Measurements from ENCODE around the gene RNU6-1. TPM values are rescaled to one million over a fixed set of nuclear protein-coding genes. Genes with fewer than 3 reads are reported as not detected.

RNU6-1 gene
- total RNA-seq, 1 donor from 2014 or later: not detected

- H3K27ac ChIP-seq: no peak overlapping the region
- intact Hi-C loops (cut with DNase I): no loop called here
- no peaks in the 10 kb centered on the region for H3K9me3 ChIP-seq
- TF ChIP-seq CTCF (IDR thresholded peaks at IDR 0.05): no peak
- H3K4me3 ChIP-seq: no peak overlapping the region
- no peaks in the 10 kb centered on the region for H3K27me3 ChIP-seq
- no peaks in the 10 kb centered on the region for H3K4me1 ChIP-seq
- DNase-seq (ENCODE audit: low spot score in 2 of 2): no peak
- H3K36me3 ChIP-seq: no peaks in the 10 kb centered on the region
Measured at GRCh38 chr15:67857220-67857619, 17.4 kb upstream of the RNU6-1 start.

DNA sequence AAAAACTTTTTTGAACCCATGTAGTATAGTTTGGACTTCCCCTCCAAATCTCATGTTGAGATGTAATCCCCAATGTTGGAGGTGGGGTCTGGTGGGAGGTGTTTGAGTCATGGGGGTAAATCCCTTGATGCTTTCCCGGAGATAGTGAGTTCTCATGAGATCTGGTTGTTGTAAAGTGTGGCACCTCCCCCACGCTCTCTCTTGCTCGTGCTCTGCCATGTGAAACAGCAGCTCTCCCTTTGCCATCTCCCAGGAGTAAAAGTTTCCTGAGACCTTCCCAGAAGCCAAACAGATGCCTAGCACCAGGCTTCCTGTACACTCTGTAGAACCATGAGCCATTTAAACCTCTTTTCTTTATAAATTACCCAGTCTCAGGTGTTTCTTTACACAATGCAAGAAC lies 16.0 kb upstream of the RNU6-1 start:
- DNase-seq (ENCODE audit: low spot score in 2 of 2): no peak
- TF ChIP-seq CTCF (IDR thresholded peaks at IDR 0.05): no peak
- no peaks in the 10 kb centered on the region for H3K27me3 ChIP-seq
- H3K9me3 ChIP-seq: no peaks in the 10 kb centered on the region
- no peaks in the 10 kb centered on the region for H3K4me1 ChIP-seq
- H3K36me3 ChIP-seq: no peaks in the 10 kb centered on the region
- no peak overlapping the region for H3K4me3 ChIP-seq
- no peak overlapping the region for H3K27ac ChIP-seq
- intact Hi-C loops (cut with DNase I): no loop called here

GRCh38 chr15:67854358-67854757 lies 14.5 kb upstream of the RNU6-1 start:
- H3K4me3 ChIP-seq: no peak overlapping the region
- no peaks in the 10 kb centered on the region for H3K27me3 ChIP-seq
- DNase-seq (ENCODE audit: low spot score in 2 of 2): no peak
- H3K9me3 ChIP-seq: no peaks in the 10 kb centered on the region
- TF ChIP-seq CTCF (IDR thresholded peaks at IDR 0.05): no peak
- intact Hi-C loops (cut with DNase I): no loop called here
- H3K27ac ChIP-seq: no peak overlapping the region
- no peaks in the 10 kb centered on the region for H3K4me1 ChIP-seq
- no peaks in the 10 kb centered on the region for H3K36me3 ChIP-seq

GRCh38 chr15:67853454-67853853 lies 13.6 kb upstream of the RNU6-1 start:
- intact Hi-C loops (cut with DNase I): no loop called here
- Histone ChIP-seq H3K9me3 (no peaks in the 10 kb centered on the region), H3K27ac (no peak overlapping the region), H3K27me3 (no peaks in the 10 kb centered on the region), H3K36me3 (no peaks in the 10 kb centered on the region), H3K4me3 (no peak overlapping the region), H3K4me1 (no peaks in the 10 kb centered on the region)
- TF ChIP-seq CTCF (IDR thresholded peaks at IDR 0.05): no peak
- no peak for DNase-seq (ENCODE audit: low spot score in 2 of 2)

GRCh38 chr15:67852418-67852817 lies 12.6 kb upstream of the RNU6-1 start:
- Histone ChIP-seq H3K4me1 (no peaks in the 10 kb centered on the region), H3K36me3 (no peaks in the 10 kb centered on the region), H3K9me3 (no peaks in the 10 kb centered on the region), H3K27ac (no peak overlapping the region), H3K27me3 (no peaks in the 10 kb centered on the region), H3K4me3 (no peak overlapping the region)
- TF ChIP-seq CTCF (IDR thresholded peaks at IDR 0.05): no peak
- DNase-seq (ENCODE audit: low spot score in 2 of 2): no peak
- intact Hi-C loops (cut with DNase I): no loop called here

DNA sequence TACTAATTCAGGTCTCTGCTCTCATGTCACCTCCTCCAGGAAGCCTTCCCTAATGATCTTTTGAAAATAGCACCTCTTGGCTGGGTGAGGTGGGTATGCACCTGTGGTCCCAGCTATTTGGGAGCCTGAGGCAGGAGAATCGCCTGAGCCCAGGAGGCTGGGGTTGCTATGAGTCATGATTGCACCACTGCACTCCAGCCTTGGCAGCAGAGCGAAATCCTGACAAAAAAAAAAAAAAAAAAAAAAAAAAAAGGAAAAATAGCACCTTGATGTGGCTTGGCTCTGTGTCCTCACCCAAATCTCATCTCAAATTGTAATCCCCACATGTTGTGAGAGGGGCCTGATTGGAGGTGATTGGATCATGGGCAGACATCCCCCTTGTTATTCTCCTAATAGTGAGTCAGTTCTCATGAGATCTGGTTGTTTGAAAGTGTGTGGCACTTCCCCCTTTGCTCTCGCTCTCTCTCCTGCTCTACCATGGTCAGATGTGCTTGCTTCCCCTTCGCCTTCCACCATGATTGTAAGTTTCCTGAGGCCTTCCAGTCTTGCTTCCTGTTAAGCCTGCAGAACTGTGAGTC lies 11.2 kb upstream of the RNU6-1 start:
- H3K36me3 ChIP-seq: no peaks in the 10 kb centered on the region
- H3K4me3 ChIP-seq: no peak overlapping the region
- H3K27me3 ChIP-seq: no peaks in the 10 kb centered on the region
- no peak for DNase-seq (ENCODE audit: low spot score in 2 of 2)
- no peak for TF ChIP-seq CTCF (IDR thresholded peaks at IDR 0.05)
- H3K4me1 ChIP-seq: no peaks in the 10 kb centered on the region
- intact Hi-C loops (cut with DNase I): no loop called here
- H3K27ac ChIP-seq: no peak overlapping the region
- H3K9me3 ChIP-seq: no peaks in the 10 kb centered on the region
